C4-2B (cell line): ENCODE data around the gene ZFTA.

Source experiments
- H3K27ac ChIP-seq: fragments of 450-650 bp; 2 replicates; pipeline ENCODE4 v1.5.1; 2017
- ZFX ChIP-seq: fragments of 450-650 bp; IDR thresholded peaks from 2 replicates; pipeline ENCODE4 v1.6.1; 2017
- TF ChIP-seq, protein P1 (sequence below): fragments of 450-650 bp; conservative IDR thresholded peaks from 2 replicates; pipeline ENCODE4 v1.5.1; 2017; ENCODE audit warnings: mild to moderate bottlenecking

Gene ZFTA

GRCh38 chr11:63768237-63769041, at the start of gene ZFTA:
Gene ZFTA (minus strand): TSS chr11:63768775. CDS start chr11:63768622, 153 bp downstream.
- peak within 1 kb of the TSS; percentile 26 for H3K27ac ChIP-seq

DNA sequence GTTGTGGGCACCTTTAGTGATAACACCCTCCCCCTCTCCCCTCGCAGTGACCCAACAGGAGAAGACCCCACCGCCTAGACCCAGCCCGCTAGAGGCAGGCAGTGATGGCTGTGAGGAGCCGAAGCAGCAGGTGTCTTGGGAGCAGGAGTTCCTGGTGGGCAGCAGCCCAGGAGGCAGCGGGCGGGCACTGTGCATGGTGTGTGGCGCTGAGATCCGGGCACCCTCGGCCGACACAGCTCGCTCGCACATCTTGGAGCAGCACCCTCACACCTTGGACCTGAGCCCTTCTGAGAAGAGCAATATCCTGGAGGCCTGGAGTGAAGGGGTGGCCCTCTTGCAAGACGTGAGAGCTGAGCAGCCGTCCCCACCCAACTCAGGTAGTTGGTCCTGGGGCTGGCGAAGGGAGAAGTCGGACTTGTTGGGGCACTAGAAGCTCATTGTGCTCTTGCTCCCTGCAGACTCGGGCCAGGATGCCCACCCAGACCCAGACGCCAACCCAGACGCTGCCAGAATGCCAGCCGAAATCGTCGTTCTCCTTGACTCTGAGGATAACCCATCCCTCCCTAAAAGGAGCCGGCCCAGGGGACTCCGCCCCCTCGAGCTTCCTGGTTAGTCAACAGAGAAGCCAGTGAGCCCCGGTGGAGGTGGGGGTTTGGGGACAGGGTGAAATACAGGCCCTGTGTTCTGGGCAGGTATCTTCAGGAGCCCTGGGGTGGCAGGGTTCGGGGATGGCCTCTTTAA, 49.4 kb upstream of the ZFTA start:
- no peak overlapping the region for H3K27ac ChIP-seq
- TF ChIP-seq, protein P1, sequence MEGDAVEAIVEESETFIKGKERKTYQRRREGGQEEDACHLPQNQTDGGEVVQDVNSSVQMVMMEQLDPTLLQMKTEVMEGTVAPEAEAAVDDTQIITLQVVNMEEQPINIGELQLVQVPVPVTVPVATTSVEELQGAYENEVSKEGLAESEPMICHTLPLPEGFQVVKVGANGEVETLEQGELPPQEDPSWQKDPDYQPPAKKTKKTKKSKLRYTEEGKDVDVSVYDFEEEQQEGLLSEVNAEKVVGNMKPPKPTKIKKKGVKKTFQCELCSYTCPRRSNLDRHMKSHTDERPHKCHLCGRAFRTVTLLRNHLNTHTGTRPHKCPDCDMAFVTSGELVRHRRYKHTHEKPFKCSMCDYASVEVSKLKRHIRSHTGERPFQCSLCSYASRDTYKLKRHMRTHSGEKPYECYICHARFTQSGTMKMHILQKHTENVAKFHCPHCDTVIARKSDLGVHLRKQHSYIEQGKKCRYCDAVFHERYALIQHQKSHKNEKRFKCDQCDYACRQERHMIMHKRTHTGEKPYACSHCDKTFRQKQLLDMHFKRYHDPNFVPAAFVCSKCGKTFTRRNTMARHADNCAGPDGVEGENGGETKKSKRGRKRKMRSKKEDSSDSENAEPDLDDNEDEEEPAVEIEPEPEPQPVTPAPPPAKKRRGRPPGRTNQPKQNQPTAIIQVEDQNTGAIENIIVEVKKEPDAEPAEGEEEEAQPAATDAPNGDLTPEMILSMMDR, result no peak
- TF ChIP-seq ZFX, result no peak

More at GRCh38 chr11:63768237-63769041, at the start of gene ZFTA:
- TF ChIP-seq, protein P1, result peak; percentile 95
- no peak for TF ChIP-seq ZFX

GRCh38 chr11:63816732-63817131, 48.2 kb upstream of the ZFTA start:
- TF ChIP-seq, protein P1, result no peak
- TF ChIP-seq ZFX, result no peak

GRCh38 chr11:63816166-63816565, 47.6 kb upstream of the ZFTA start:
- no peak overlapping the region for H3K27ac ChIP-seq
- TF ChIP-seq, protein P1, result no peak
- no peak for TF ChIP-seq ZFX

More at GRCh38 chr11:63816732-63817131, 48.2 kb upstream of the ZFTA start:
- no peak overlapping the region for H3K27ac ChIP-seq

DNA sequence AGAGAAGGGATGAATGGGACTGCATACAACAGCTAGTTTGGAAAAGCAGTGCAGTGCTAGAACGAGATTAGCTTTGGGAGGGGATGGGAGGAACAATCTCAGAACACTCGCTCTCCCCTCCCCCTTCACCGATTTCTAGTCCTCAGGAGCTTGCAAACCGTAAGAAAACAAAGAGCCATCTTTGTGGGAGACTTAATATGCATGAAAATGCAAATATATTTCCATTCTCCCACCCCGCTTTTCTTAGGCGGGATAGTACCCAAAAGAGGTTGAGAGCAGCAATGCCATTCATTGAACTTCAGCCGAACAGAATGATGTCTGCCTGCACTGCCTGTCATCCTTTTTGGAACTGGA, 45.8 kb upstream of the ZFTA start:
- TF ChIP-seq ZFX, result no peak
- TF ChIP-seq, protein P1, result no peak
- H3K27ac ChIP-seq, result peak overlapping the region; percentile 82

DNA sequence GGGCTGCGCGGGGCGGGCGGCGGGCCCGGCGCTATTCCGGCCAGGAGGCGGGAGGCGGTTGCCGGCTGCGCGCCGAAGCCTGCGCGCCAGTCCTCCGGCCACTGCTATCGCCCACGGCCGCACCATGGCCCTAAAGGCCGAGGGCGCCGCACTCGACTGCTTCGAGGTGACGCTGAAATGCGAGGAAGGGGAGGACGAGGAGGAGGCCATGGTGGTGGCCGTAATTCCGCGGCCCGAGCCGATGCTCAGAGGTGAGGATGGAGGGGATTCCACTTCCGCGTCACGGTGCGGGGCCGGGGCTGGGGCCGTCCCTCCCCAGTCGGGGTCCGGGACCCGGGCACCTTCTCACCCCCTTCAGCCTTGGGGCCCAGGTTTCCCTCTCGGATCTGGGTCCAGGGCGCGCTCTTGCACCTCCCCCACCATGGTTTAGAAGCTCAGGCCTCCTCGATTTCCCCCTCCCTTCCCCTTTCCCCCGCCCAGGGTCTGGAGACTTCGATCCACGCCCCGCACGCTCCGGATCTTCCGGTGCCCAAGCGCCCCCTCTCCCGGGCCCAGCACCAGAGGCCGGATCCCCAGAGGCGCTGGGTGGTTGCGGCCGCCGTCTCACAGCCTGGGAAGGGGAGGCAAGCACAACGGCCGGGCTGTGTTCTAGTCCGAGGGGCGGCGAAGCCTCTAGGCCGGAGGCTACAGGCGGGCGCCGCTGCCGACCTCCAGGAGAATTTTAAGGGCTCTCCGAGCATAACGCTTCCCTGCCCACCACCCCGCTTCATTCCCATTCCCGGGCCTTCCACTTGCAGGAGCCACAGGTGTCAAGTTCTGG, 45.2 kb upstream of the ZFTA start:
- peak; percentile 84 for TF ChIP-seq ZFX
- TF ChIP-seq, protein P1, result no peak
- peak overlapping the region; percentile 82 for H3K27ac ChIP-seq
